Subcutaneous adipose tissue (tissue), 4 donors: Measurements from ENCODE around the gene CALD1. TPM values are rescaled to one million over a fixed set of nuclear protein-coding genes. Genes with fewer than 3 reads are reported as not detected.

Experiments used
- CTCF ChIP-seq: fragments of 450-650 bp; IDR thresholded peaks from one replicate; pipeline ENCODE4 v1.5.1; 2016; ENCODE audit warnings: low read depth, mild to moderate bottlenecking, control low read depth, antibody characterized with exemption, moderate library complexity
- total RNA-seq, 4 donors: library from RNA; depleted of rRNA; stranded (reverse); fragments of >200 nt; gene quantifications; one replicate each; pipeline ENCODE4 v1.1.0, GENCODE V29; 2016

Gene CALD1
- total RNA-seq, 4 donors from 2014 or later: 142 to 278 (median 240) TPM

DNA sequence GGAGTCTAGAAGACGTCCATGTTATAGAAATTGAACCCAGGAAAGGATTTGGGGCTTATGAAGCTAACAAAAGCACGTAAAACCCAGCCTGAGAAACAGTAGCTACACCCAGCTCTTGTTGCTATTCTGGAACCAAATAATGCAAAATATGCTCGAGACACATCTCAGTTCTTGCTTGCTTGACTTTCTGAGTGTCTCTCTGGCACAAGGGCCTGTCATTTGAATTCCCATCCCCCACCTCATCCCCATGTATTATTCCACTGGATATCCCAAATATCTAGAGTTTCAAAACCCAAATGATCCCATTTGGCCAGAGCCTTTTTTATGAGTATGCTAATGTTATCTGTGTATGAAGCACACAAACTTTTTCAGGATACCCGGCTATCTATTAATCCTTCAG, 158.7 kb downstream of the CALD1 start:
- TF ChIP-seq CTCF: no peak

DNA sequence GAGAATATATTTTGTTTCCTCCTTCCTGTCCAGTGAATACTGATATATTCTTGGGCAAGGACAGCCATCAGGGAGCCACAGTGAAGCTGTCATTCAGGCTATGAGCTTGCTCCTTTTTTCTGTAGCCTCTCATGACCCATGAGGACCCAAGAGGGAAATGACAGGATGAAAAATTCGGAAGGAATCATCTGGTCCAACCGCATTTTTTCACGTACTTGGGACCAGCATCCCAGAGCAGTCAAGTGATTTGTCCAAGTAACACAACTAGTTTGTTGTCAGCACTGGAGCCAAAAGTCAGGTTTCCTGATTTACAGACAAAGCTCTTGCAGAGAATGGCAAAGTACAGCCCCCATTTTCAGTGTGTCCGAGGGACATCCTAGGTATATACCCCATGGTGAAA, 159.7 kb downstream of the CALD1 start:
- TF ChIP-seq CTCF: no peak

DNA sequence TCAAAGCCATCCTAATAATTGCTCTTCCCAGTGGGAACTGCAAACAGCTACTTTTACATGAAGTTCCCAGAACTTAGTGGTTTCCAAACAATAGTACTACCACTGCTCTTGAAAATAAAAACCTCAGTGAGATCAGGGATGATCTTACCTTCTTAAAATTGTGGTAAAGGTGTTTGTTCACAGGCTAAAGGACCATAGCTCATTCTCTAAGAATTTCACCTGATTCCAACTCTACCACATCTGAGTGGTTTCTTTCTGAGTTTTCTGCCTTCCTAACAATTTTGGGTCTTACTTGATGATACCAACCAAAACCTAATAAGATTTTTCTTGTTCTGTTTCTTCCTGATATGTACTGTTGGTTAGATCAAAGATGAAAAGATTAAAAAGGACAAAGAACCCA, 161.3 kb downstream of the CALD1 start:
- no peak for TF ChIP-seq CTCF

DNA sequence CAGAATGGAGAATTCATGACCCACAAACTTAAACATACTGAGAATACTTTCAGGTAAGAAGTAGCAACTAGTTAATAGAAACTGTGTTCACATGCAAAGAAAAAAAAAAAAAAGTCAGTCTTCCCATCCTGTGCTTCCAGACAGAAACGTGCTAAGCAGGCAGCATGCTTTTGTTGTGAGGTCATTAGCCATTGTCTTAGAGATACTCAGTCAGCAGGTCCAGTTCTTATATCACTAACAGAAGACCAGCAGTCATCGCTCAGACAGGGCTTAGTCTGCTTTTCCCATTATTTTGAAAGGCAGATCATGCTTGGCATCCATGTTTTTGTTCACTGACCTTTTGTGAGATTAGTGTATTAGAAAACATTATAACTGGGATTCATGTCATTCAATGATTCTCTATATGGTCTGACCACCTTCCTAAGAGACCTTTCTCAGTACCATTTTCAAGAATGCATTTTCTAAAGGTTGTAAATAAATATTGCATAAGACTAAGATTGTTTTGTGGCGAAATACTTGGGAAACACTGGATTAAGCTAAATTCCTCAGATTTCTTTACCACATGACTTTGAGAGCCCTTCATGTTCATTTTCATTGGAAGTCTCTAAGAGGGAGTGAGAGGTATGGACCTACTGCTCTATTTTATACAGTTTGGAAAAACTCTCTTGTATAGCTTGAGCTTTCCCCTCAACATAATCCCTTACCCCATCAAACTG, 161.9 kb downstream of the CALD1 start:
- no peak for TF ChIP-seq CTCF

DNA sequence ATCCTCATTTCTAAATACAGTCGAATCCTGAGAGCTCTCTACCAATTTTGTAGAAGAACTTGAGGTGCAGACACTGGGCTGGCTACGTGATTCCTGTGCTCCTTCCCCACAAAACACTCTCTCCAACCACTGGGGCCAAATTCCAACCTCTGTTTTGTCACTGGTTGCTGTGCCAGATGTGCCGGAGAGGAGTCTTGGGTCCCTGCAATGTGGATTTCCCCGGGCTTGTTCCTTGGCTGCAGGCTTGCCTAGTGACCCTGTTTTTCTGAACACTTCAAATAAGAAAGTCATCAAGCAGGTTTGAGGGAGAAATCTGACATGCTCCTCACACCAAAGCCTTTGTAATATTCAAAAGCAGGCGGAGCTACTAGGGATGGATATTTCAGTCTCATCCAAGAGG, 162.5 kb downstream of the CALD1 start:
- no peak for TF ChIP-seq CTCF

GRCh38 chr7:134942690-134943466, 163.4 kb downstream of the CALD1 start:
- no peak for TF ChIP-seq CTCF

GRCh38 chr7:134943785-134944400, 164.5 kb downstream of the CALD1 start:
- TF ChIP-seq CTCF: no peak
